ENCODE data around the gene IMMP2L.
"Not testable (repeated sequence)": the region's sequence is repeated elsewhere in the genome, so short reads cannot be mapped to it uniquely, and the experiment has no call there.

DNA sequence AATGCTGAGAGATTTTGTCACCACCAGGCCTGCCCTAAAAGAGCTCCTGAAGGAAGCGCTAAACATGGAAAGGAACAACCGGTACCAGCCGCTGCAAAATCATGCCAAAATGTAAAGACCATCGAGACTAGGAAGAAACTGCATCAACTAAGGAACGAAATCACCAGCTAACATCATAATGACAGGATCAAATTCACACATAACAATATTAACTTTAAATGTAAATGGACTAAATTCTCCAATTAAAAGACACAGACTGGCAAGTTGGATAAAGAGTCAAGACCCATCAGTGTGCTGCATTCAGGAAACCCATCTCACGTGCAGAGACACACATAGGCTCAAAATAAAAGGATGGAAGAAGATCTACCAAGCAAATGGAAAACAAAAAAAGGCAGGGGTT is 114.8 kb downstream of the IMMP2L start:
- TF ChIP-seq EZH2 (IDR thresholded peaks at IDR 0.05; ENCODE audit: insufficient read depth, poor library complexity, severe bottlenecking); EZH2phosphoT487 (IDR thresholded peaks at IDR 0.05; ENCODE audit: insufficient read depth, low read depth): not testable (repeated sequence)

Data from GM23248 (cell line).